ENCODE measurements around the gene ZNF416. TPM values are rescaled to one million over a fixed set of nuclear protein-coding genes. Genes with fewer than 3 reads are reported as not detected.
A peak's percentile ranks its signal among the peaks of the same experiment; 100 is the strongest.

The ZNF416 gene
- total RNA-seq, 2 donors from 2014 or later, result 8.0 to 9.1 TPM

DNA sequence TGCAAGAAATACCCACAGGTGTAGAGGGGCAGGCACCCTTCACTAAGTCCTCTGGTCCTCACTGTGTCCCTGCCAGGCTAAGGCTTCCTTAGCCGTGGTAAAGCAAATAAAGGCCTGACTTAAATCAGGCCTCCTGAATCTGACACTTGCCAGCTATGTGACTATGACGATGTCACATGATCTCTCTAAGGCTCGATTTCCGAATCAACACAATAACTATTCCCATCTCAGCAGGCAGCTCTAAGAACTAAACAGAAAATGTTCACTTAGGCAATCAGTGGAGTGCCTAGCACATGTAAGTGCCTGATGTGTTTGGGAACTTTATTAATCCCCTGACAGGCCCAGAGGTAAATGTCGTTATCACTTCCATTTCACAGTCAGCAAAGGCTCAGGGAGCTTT is 21.1 kb downstream of the ZNF416 start:
- peaks cover 36% of the 10 kb centered on the region for H3K9me3 ChIP-seq (ENCODE audit: control insufficient read depth, low read length)
- no peak for DNase-seq
- H3K4me3 ChIP-seq (ENCODE audit: low read length), result peak overlapping the region; percentile 90
- H3K27me3 ChIP-seq (ENCODE audit: control insufficient read depth, insufficient read depth, low read length, poor library complexity, severe bottlenecking), result no peaks in the 10 kb centered on the region
- TF ChIP-seq, protein P1, sequence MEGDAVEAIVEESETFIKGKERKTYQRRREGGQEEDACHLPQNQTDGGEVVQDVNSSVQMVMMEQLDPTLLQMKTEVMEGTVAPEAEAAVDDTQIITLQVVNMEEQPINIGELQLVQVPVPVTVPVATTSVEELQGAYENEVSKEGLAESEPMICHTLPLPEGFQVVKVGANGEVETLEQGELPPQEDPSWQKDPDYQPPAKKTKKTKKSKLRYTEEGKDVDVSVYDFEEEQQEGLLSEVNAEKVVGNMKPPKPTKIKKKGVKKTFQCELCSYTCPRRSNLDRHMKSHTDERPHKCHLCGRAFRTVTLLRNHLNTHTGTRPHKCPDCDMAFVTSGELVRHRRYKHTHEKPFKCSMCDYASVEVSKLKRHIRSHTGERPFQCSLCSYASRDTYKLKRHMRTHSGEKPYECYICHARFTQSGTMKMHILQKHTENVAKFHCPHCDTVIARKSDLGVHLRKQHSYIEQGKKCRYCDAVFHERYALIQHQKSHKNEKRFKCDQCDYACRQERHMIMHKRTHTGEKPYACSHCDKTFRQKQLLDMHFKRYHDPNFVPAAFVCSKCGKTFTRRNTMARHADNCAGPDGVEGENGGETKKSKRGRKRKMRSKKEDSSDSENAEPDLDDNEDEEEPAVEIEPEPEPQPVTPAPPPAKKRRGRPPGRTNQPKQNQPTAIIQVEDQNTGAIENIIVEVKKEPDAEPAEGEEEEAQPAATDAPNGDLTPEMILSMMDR (conservative IDR thresholded peaks at IDR 0.05), result no peak
- no peaks in the 10 kb centered on the region for H3K4me1 ChIP-seq (ENCODE audit: control insufficient read depth, insufficient read depth, low read length)
- H3K36me3 ChIP-seq (ENCODE audit: control insufficient read depth, insufficient read depth, low read length), result peaks cover 37% of the 10 kb centered on the region
- peaks cover 34% of the 10 kb centered on the region for H3K9me3 Mint-ChIP-seq
- H3K36me3 Mint-ChIP-seq (ENCODE audit: low read depth), result peaks cover 50% of the 10 kb centered on the region
- 86 to 95% methylated on average over 4 to 5 of the region's 5 CpGs for WGBS, 2 experiments (ENCODE audit: insufficient coverage in 1 of 2, insufficient read length in 1 of 2)
- peaks cover 2% of the 10 kb centered on the region for H3K27me3 Mint-ChIP-seq (ENCODE audit: insufficient read depth)
- no peak overlapping the region for H3K9ac ChIP-seq (ENCODE audit: extremely low read depth, low read length, poor library complexity, severe bottlenecking)
- no peak overlapping the region for H3K27ac ChIP-seq (ENCODE audit: low read depth, low read length)
- H3K4me1 Mint-ChIP-seq, result peaks cover 20% of the 10 kb centered on the region
- H3K27ac Mint-ChIP-seq, result no peak overlapping the region
- H3K4me3 Mint-ChIP-seq, result peak overlapping the region; percentile 91

DNA sequence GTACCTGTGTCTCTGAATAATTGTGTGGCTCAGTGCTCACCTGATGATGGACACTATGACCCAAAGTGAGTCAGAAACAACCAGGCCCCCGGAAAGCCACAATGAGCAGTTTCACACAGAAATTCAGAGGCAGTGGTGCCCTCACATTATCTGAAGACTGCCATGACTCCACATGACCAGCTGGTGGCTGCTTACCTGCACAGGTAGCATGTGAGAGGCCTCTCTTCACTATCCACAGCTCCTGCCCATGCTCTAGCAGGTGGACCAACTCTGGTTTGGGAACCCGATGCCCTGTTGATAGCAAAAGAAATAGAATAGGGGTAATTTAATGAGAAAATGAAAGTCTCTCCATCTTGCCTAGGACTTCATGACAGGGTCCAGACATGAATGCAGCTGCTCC is 26.3 kb downstream of the ZNF416 start:
- Mint-ChIP-seq H3K4me3 (no peak overlapping the region), H3K27ac (no peak overlapping the region), H3K27me3 (ENCODE audit: insufficient read depth) (no peaks in the 10 kb centered on the region), H3K36me3 (ENCODE audit: low read depth) (peaks cover 99% of the 10 kb centered on the region), H3K9me3 (peaks cover 33% of the 10 kb centered on the region), H3K4me1 (peaks cover 4% of the 10 kb centered on the region)
- Histone ChIP-seq H3K27ac (ENCODE audit: low read depth, low read length) (no peak overlapping the region), H3K27me3 (ENCODE audit: control insufficient read depth, insufficient read depth, low read length, poor library complexity, severe bottlenecking) (no peaks in the 10 kb centered on the region), H3K36me3 (ENCODE audit: control insufficient read depth, insufficient read depth, low read length) (peaks cover 89% of the 10 kb centered on the region), H3K9me3 (ENCODE audit: control insufficient read depth, low read length) (peaks cover 35% of the 10 kb centered on the region), H3K4me3 (ENCODE audit: low read length) (no peak overlapping the region), H3K9ac (ENCODE audit: extremely low read depth, low read length, poor library complexity, severe bottlenecking) (no peak overlapping the region), H3K4me1 (ENCODE audit: control insufficient read depth, insufficient read depth, low read length) (no peaks in the 10 kb centered on the region)
- DNase-seq, result no peak
- TF ChIP-seq, protein P1 (conservative IDR thresholded peaks at IDR 0.05), result peak; percentile 45
- WGBS, 2 experiments (ENCODE audit: insufficient coverage in 1 of 2, insufficient read length in 1 of 2), result 92% methylated on average over 2 of the region's 2 CpGs; no CpG with 5 or more reads in 1 of the 2 experiments

DNA sequence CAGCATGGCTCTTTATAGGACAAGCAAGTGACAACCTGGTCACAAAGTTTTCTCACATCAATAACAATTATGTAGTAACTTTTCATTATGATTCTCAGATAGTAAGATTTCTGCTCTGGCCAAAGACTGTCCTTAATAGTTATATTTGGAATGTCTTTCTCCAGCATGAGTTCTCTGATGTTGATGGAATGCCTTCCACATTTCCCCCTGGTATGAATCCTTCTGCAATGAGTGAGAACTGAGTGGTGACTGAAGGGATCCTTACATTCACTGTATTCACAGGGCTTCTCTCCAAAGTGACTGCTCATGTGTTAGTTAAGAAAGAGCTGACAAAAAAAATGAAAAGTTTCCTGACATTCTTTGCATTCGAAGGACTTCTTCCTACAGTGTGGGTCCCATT is 32.2 kb downstream of the ZNF416 start:
- no peaks in the 10 kb centered on the region for H3K27me3 ChIP-seq (ENCODE audit: control insufficient read depth, insufficient read depth, low read length, poor library complexity, severe bottlenecking)
- no peak for DNase-seq
- no peak overlapping the region for H3K27ac ChIP-seq (ENCODE audit: low read depth, low read length)
- peaks cover 87% of the 10 kb centered on the region for H3K9me3 ChIP-seq (ENCODE audit: control insufficient read depth, low read length)
- WGBS, 2 experiments (ENCODE audit: insufficient coverage in 1 of 2, insufficient read length in 1 of 2), result 95 to 100% methylated on average over 1 of the region's 1 CpG
- no peaks in the 10 kb centered on the region for H3K27me3 Mint-ChIP-seq (ENCODE audit: insufficient read depth)
- H3K4me1 ChIP-seq (ENCODE audit: control insufficient read depth, insufficient read depth, low read length), result no peaks in the 10 kb centered on the region
- H3K4me3 ChIP-seq (ENCODE audit: low read length), result peak overlapping the region; percentile 62
- H3K4me3 Mint-ChIP-seq, result no peak overlapping the region
- no peaks in the 10 kb centered on the region for H3K4me1 Mint-ChIP-seq
- H3K9me3 Mint-ChIP-seq, result peaks cover 90% of the 10 kb centered on the region
- peaks cover 99% of the 10 kb centered on the region for H3K36me3 Mint-ChIP-seq (ENCODE audit: low read depth)
- H3K36me3 ChIP-seq (ENCODE audit: control insufficient read depth, insufficient read depth, low read length), result peaks cover 98% of the 10 kb centered on the region
- no peak overlapping the region for H3K27ac Mint-ChIP-seq
- no peak overlapping the region for H3K9ac ChIP-seq (ENCODE audit: extremely low read depth, low read length, poor library complexity, severe bottlenecking)
- TF ChIP-seq, protein P1 (conservative IDR thresholded peaks at IDR 0.05), result no peak

Data from endodermal cell (in vitro differentiated cells).